Erythroblast (primary cell): ENCODE measurements around the gene MARK2.

Experiments
- GATA1 ChIP-seq: IDR thresholded peaks from 2 replicates; pipeline ENCODE4 v1.6.1; 2011; ENCODE audit warnings: low read depth, mild to moderate bottlenecking, control low read depth, low read length, moderate library complexity
- POLR2A ChIP-seq: IDR thresholded peaks from 2 replicates; pipeline ENCODE4 v1.6.1; 2011; ENCODE audit warnings: mild to moderate bottlenecking, low read length

DNA sequence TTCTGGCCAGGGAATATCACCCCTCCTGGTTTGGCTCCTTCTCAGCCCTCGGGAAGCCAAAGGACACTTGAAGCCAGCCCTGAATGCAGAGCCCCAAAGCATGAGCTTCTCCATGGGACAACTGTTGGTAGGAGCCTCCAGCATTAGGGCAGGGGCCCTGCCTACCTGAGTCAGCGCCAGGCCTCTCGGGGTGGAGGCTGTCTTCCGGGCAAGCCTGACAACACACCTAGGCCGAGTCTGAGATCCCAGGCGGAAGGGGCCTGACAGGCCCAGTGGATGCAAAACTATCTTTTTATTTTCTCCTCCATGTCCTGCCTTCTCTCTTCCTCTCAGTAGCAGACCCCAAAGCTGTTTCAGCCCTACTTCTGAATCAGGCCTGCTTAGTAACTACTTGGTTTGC is 50.4 kb downstream of the MARK2 start:
- TF ChIP-seq POLR2A (no peak), GATA1 (no peak)
